22Rv1 (cell line): ENCODE data around the gene LTA.

Source experiments
- H3K27ac ChIP-seq: fragments of 450-650 bp; 2 replicates; pipeline ENCODE4 v1.5.1; 2017
- CTCF ChIP-seq: fragments of 450-650 bp; IDR thresholded peaks from 2 replicates; pipeline ENCODE4 v1.5.1; 2017; ENCODE audit warnings: mild to moderate bottlenecking
- ZFX ChIP-seq: fragments of 450-650 bp; IDR thresholded peaks from 2 replicates; pipeline ENCODE4 v1.6.1; 2017; ENCODE audit warnings: antibody characterized with exemption, borderline replicate concordance

The LTA gene

GRCh38 chr6:31580438-31580740 lies 8.3 kb downstream of the LTA start:
- no peak for TF ChIP-seq CTCF
- TF ChIP-seq ZFX: no peak
- no peak overlapping the region for H3K27ac ChIP-seq

GRCh38 chr6:31580807-31581433 lies 8.8 kb downstream of the LTA start:
- TF ChIP-seq CTCF (peak; percentile 99), ZFX (no peak)
- no peak overlapping the region for H3K27ac ChIP-seq

- TF ChIP-seq ZFX (no peak), CTCF (no peak)
- no peak overlapping the region for H3K27ac ChIP-seq
These were observed 9.5 kb downstream of the LTA start for GRCh38 chr6:31581434-31582229.

- no peak for TF ChIP-seq ZFX
- no peak for TF ChIP-seq CTCF
These were observed 10.1 kb downstream of the LTA start, which contains the start of gene LTB for GRCh38 chr6:31582230-31582643. Gene LTB (minus strand): TSS chr6:31582424. CDS start chr6:31582417, 7 bp downstream.

GRCh38 chr6:31585491-31585890 lies 13.4 kb downstream of the LTA start:
- no peak overlapping the region for H3K27ac ChIP-seq

More at GRCh38 chr6:31582230-31582643, 10.1 kb downstream of the LTA start, which contains the start of gene LTB:
- H3K27ac ChIP-seq: no peak within 1 kb of the TSS

GRCh38 chr6:31586008-31586407 lies 13.9 kb downstream of the LTA start, which contains the start of gene LST1:
Gene LST1 (plus strand): TSS chr6:31586277. CDS start chr6:31587300, 1,023 bp downstream.
- TF ChIP-seq ZFX: no peak
- no peak for TF ChIP-seq CTCF
- no peak within 1 kb of the TSS for H3K27ac ChIP-seq

More at GRCh38 chr6:31585491-31585890, 13.4 kb downstream of the LTA start:
- no peak for TF ChIP-seq ZFX
- peak; percentile 73 for TF ChIP-seq CTCF
